Measurements from ENCODE around the gene RALGPS2.
"Not testable (repeated sequence)": the region's sequence is repeated elsewhere in the genome, so short reads cannot be mapped to it uniquely, and the experiment has no call there.

RALGPS2 gene

GRCh38 chr1:178740491-178740890 is 15.4 kb downstream of the RALGPS2 start:
- WGBS, 2 experiments: 93 to 100% methylated on average over 1 of the region's 1 CpG
- Histone ChIP-seq H3K9me3 (ENCODE audit: control insufficient read depth, low read length) (no peaks in the 10 kb centered on the region), H3K4me3 (ENCODE audit: insufficient read depth, low read depth, low read length) (no peak overlapping the region), H3K27ac (ENCODE audit: insufficient read depth, low read depth, low read length, poor library complexity, severe bottlenecking) (no peak overlapping the region), H3K4me1 (ENCODE audit: control insufficient read depth, insufficient read depth, low read length) (no peaks in the 10 kb centered on the region), H3K36me3 (ENCODE audit: control insufficient read depth, insufficient read depth, low read length) (peaks cover 27% of the 10 kb centered on the region), H3K27me3 (ENCODE audit: control insufficient read depth, insufficient read depth, low read length, poor library complexity, severe bottlenecking) (no peaks in the 10 kb centered on the region)

GRCh38 chr1:178740924-178741323 is 15.9 kb downstream of the RALGPS2 start:
- no peaks in the 10 kb centered on the region for H3K27me3 ChIP-seq (ENCODE audit: control insufficient read depth, insufficient read depth, low read length, poor library complexity, severe bottlenecking)
- H3K9me3 ChIP-seq (ENCODE audit: control insufficient read depth, low read length): no peaks in the 10 kb centered on the region
- H3K36me3 ChIP-seq (ENCODE audit: control insufficient read depth, insufficient read depth, low read length): peaks cover 27% of the 10 kb centered on the region
- no peaks in the 10 kb centered on the region for H3K4me1 ChIP-seq (ENCODE audit: control insufficient read depth, insufficient read depth, low read length)
- no peak overlapping the region for H3K4me3 ChIP-seq (ENCODE audit: insufficient read depth, low read depth, low read length)
- 100% methylated on average over 1 of the region's 1 CpG; no CpG with 5 or more reads in 1 of the 2 experiments for WGBS, 2 experiments
- no peak overlapping the region for H3K27ac ChIP-seq (ENCODE audit: insufficient read depth, low read depth, low read length, poor library complexity, severe bottlenecking)

GRCh38 chr1:178743801-178744200 is 18.8 kb downstream of the RALGPS2 start:
- Histone ChIP-seq H3K27me3 (ENCODE audit: control insufficient read depth, insufficient read depth, low read length, poor library complexity, severe bottlenecking) (no peaks in the 10 kb centered on the region), H3K4me3 (ENCODE audit: insufficient read depth, low read depth, low read length) (no peak overlapping the region), H3K36me3 (ENCODE audit: control insufficient read depth, insufficient read depth, low read length) (peaks cover 14% of the 10 kb centered on the region), H3K4me1 (ENCODE audit: control insufficient read depth, insufficient read depth, low read length) (no peaks in the 10 kb centered on the region), H3K9me3 (ENCODE audit: control insufficient read depth, low read length) (no peaks in the 10 kb centered on the region), H3K27ac (ENCODE audit: insufficient read depth, low read depth, low read length, poor library complexity, severe bottlenecking) (no peak overlapping the region)
- 86 to 100% methylated on average over 1 to 2 of the region's 2 CpGs for WGBS, 2 experiments

- Histone ChIP-seq H3K4me3 (ENCODE audit: insufficient read depth, low read depth, low read length) (no peak overlapping the region), H3K27me3 (ENCODE audit: control insufficient read depth, insufficient read depth, low read length, poor library complexity, severe bottlenecking) (no peaks in the 10 kb centered on the region), H3K27ac (ENCODE audit: insufficient read depth, low read depth, low read length, poor library complexity, severe bottlenecking) (no peak overlapping the region), H3K4me1 (ENCODE audit: control insufficient read depth, insufficient read depth, low read length) (no peaks in the 10 kb centered on the region), H3K36me3 (ENCODE audit: control insufficient read depth, insufficient read depth, low read length) (peaks cover 14% of the 10 kb centered on the region), H3K9me3 (ENCODE audit: control insufficient read depth, low read length) (no peaks in the 10 kb centered on the region)
- 84 to 100% methylated on average over 2 of the region's 2 CpGs for WGBS, 2 experiments
Observed at GRCh38 chr1:178745260-178745659, 20.2 kb downstream of the RALGPS2 start.

- Histone ChIP-seq H3K27ac (ENCODE audit: insufficient read depth, low read depth, low read length, poor library complexity, severe bottlenecking) (no peak overlapping the region), H3K4me1 (ENCODE audit: control insufficient read depth, insufficient read depth, low read length) (no peaks in the 10 kb centered on the region), H3K4me3 (ENCODE audit: insufficient read depth, low read depth, low read length) (no peak overlapping the region), H3K9me3 (ENCODE audit: control insufficient read depth, low read length) (no peaks in the 10 kb centered on the region), H3K36me3 (ENCODE audit: control insufficient read depth, insufficient read depth, low read length) (peaks cover 12% of the 10 kb centered on the region), H3K27me3 (ENCODE audit: control insufficient read depth, insufficient read depth, low read length, poor library complexity, severe bottlenecking) (no peaks in the 10 kb centered on the region)
- WGBS, 2 experiments: 96 to 100% methylated on average over 2 of the region's 2 CpGs
Observed at GRCh38 chr1:178746345-178746744, 21.3 kb downstream of the RALGPS2 start.

GRCh38 chr1:178747361-178747760 is 22.3 kb downstream of the RALGPS2 start:
- 94 to 95% methylated on average over 3 of the region's 3 CpGs for WGBS, 2 experiments

GRCh38 chr1:178749581-178750166 is 24.6 kb downstream of the RALGPS2 start:
- H3K4me1 ChIP-seq (ENCODE audit: control insufficient read depth, insufficient read depth, low read length): no peaks in the 10 kb centered on the region
- H3K9me3 ChIP-seq (ENCODE audit: control insufficient read depth, low read length): no peaks in the 10 kb centered on the region
- H3K36me3 ChIP-seq (ENCODE audit: control insufficient read depth, insufficient read depth, low read length): no peaks in the 10 kb centered on the region
- 91 to 94% methylated on average over 5 of the region's 5 CpGs for WGBS, 2 experiments
- H3K4me3 ChIP-seq (ENCODE audit: insufficient read depth, low read depth, low read length): no peak overlapping the region
- no peak overlapping the region for H3K27ac ChIP-seq (ENCODE audit: insufficient read depth, low read depth, low read length, poor library complexity, severe bottlenecking)
- no peaks in the 10 kb centered on the region for H3K27me3 ChIP-seq (ENCODE audit: control insufficient read depth, insufficient read depth, low read length, poor library complexity, severe bottlenecking)

More at GRCh38 chr1:178747361-178747760, 22.3 kb downstream of the RALGPS2 start:
- not testable (repeated sequence) for H3K4me3 ChIP-seq (ENCODE audit: insufficient read depth, low read depth, low read length); H3K27ac ChIP-seq (ENCODE audit: insufficient read depth, low read depth, low read length, poor library complexity, severe bottlenecking); H3K27me3 ChIP-seq (ENCODE audit: control insufficient read depth, insufficient read depth, low read length, poor library complexity, severe bottlenecking); H3K9me3 ChIP-seq (ENCODE audit: control insufficient read depth, low read length); H3K4me1 ChIP-seq (ENCODE audit: control insufficient read depth, insufficient read depth, low read length)
- H3K36me3 ChIP-seq (ENCODE audit: control insufficient read depth, insufficient read depth, low read length): peaks cover 11% of the 10 kb centered on the region

GRCh38 chr1:178751046-178751445 is 26.0 kb downstream of the RALGPS2 start:
- Histone ChIP-seq H3K27ac (ENCODE audit: insufficient read depth, low read depth, low read length, poor library complexity, severe bottlenecking) (no peak overlapping the region), H3K9me3 (ENCODE audit: control insufficient read depth, low read length) (no peaks in the 10 kb centered on the region), H3K4me1 (ENCODE audit: control insufficient read depth, insufficient read depth, low read length) (no peaks in the 10 kb centered on the region), H3K27me3 (ENCODE audit: control insufficient read depth, insufficient read depth, low read length, poor library complexity, severe bottlenecking) (no peaks in the 10 kb centered on the region), H3K4me3 (ENCODE audit: insufficient read depth, low read depth, low read length) (no peak overlapping the region), H3K36me3 (ENCODE audit: control insufficient read depth, insufficient read depth, low read length) (no peaks in the 10 kb centered on the region)
- WGBS, 2 experiments: 85 to 95% methylated on average over 4 of the region's 4 CpGs

- no peaks in the 10 kb centered on the region for H3K9me3 ChIP-seq (ENCODE audit: control insufficient read depth, low read length)
- no peaks in the 10 kb centered on the region for H3K27me3 ChIP-seq (ENCODE audit: control insufficient read depth, insufficient read depth, low read length, poor library complexity, severe bottlenecking)
- no peaks in the 10 kb centered on the region for H3K4me1 ChIP-seq (ENCODE audit: control insufficient read depth, insufficient read depth, low read length)
- no peaks in the 10 kb centered on the region for H3K36me3 ChIP-seq (ENCODE audit: control insufficient read depth, insufficient read depth, low read length)
- WGBS, 2 experiments: 83 to 96% methylated on average over 1 to 2 of the region's 2 CpGs
- H3K4me3 ChIP-seq (ENCODE audit: insufficient read depth, low read depth, low read length): no peak overlapping the region
- no peak overlapping the region for H3K27ac ChIP-seq (ENCODE audit: insufficient read depth, low read depth, low read length, poor library complexity, severe bottlenecking)
Observed at GRCh38 chr1:178752891-178753290, 27.8 kb downstream of the RALGPS2 start.

GRCh38 chr1:178754655-178755256 is 29.7 kb downstream of the RALGPS2 start:
- not testable (repeated sequence) for H3K9me3 ChIP-seq (ENCODE audit: control insufficient read depth, low read length); H3K27ac ChIP-seq (ENCODE audit: insufficient read depth, low read depth, low read length, poor library complexity, severe bottlenecking); H3K4me3 ChIP-seq (ENCODE audit: insufficient read depth, low read depth, low read length); H3K27me3 ChIP-seq (ENCODE audit: control insufficient read depth, insufficient read depth, low read length, poor library complexity, severe bottlenecking); H3K36me3 ChIP-seq (ENCODE audit: control insufficient read depth, insufficient read depth, low read length); H3K4me1 ChIP-seq (ENCODE audit: control insufficient read depth, insufficient read depth, low read length)
- 85 to 95% methylated on average over 3 of the region's 3 CpGs for WGBS, 2 experiments
